ENCODE measurements around the gene EXD2.
"Not testable (repeated sequence)": the region's sequence is repeated elsewhere in the genome, so short reads cannot be mapped to it uniquely, and the experiment has no call there.

The EXD2 gene

DNA sequence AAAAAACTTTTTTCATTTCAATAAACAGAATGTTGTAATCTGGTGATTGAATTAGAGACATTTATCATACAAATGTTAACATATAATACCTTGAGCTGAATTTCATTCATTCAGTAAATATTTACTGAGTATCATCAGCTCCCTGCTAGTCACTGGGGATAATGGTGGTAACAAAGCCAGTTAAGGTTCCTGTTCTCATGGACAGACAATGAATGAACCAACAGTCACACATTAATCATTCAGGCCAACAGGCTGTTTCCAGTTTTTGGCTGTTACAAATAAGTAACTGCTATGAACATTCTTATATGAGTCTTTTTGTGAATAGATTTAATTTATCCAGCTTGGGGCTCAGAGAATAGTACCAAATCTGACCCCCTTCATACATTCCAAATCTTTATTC lies 13.5 kb downstream of the EXD2 start:
- no peak for DNase-seq (ENCODE audit: low read depth)

GRCh38 chr14:69207435-69208041 lies 16.2 kb downstream of the EXD2 start:
- DNase-seq (ENCODE audit: low read depth): no peak

DNA sequence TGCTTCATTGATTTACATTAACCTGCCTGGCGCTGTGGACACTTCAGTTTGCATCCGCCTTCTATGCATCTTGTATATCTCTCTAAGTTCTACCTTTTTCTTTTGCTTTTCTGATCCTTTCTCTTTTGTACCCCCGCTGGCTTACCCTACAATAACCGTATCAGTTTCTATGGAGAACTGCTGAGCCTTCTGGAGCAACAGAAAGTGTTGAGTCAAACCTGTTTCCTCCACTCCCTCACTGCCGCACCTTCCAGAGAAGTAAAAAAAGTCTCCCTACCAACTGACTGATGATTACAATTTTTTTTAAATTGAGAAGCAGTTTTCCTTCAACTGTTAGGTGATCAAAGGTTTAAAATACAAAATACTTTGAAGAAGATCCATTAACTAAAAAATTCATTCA lies 17.4 kb downstream of the EXD2 start:
- DNase-seq (ENCODE audit: low read depth): no peak

GRCh38 chr14:69214393-69214792 lies 23.1 kb downstream of the EXD2 start:
- no peak for DNase-seq (ENCODE audit: low read depth)

DNA sequence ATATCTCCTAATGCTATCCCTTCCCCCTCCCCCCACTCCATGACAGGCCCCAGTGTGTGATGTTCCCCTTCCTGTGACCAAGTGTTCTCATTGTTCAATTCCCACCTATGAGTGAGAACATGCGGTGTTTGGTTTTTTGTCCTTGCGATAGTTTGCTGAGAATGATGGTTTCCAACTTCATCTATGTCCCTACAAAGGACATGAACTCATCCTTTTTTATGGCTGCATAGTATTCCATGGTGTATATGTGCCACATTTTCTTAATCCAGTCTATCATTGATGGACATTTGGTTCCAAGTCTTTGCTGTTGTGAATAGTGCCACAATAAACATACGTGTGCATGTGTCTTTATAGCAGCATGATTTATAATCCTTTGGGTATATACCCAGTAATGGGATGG lies 26.4 kb downstream of the EXD2 start:
- not testable (repeated sequence) for DNase-seq (ENCODE audit: low read depth)

- no peak for DNase-seq (ENCODE audit: low read depth)
Measured at GRCh38 chr14:69224946-69225345, 33.6 kb downstream of the EXD2 start.

DNA sequence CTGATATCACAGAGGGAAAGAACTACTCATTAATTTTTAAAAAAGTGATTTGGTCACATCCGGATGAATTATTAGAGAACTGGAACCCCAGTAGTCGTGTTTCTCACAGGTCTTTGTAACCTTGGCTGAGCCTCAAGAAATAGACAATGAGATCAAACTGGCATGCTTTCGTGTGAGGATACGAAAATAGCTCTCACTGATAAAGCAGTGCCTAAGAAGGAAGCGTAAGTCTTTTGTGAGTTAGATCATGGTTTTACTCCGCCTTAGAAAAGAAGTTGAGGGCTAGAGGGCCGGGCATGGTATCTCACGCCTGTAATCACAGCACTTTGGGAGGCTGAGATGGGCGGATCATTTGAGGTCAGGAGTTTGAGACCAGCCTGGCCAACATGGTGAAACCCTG lies 34.9 kb downstream of the EXD2 start:
- no peak for DNase-seq (ENCODE audit: low read depth)

DNA sequence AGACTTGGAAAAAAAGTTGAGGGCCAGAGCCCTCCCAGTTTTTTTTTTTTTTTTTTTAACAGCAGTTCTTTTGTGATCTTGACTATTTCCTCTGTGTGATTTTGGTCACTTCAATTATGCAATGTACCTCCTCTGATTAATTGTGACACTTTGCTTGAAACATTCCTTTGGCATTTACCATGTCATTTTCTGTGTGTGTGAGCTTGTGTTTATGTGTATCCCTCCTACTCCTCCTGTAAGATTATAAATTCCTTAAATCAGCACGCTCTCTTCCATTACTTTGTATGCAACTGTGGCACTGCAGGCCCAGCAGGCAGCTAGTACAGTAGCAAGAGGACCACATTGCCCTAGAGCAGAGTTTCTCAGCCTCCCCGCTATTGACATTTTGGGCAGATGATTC lies 35.4 kb downstream of the EXD2 start:
- no peak for DNase-seq (ENCODE audit: low read depth)

- DNase-seq (ENCODE audit: low read depth): no peak
Measured at GRCh38 chr14:69231486-69231885, 40.2 kb downstream of the EXD2 start.

DNA sequence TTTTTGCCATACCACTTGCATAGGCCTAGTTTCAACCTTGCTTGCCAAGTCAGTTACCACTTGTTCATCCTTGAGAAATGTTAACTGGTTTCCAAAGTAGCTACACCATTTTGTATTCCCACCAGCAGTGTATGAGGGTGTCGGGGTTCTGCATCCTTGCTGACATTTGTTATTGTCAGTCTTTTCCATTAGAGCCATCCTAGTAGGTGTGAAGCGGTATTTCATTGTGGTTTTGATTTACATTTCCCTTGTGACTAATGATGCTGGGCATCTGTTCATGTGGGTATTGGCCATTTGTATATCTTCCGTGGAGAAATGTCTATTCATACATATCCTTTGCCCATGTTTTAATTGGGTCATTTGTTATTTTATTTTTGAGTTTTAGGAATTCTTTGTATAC lies 41.1 kb downstream of the EXD2 start:
- no peak for DNase-seq (ENCODE audit: low read depth)

DNA sequence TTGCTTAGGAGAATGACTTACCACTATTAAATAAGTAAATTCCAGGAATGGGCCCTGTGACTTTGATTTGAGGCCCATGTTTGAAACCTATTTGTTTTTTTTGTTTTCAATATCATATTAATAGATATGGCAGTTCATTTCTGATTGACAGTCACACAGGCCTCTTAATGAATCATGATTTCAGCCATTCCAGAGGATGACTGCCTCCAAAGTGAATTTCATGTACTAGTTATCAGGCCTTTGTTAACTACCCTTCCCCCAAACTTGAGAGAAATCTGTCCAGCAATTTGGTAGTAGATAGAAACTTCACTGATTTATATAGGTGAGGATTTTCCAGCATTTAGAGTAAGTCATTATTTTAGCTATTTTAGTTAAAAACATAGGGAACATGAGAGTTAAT lies 42.8 kb downstream of the EXD2 start:
- no peak for DNase-seq (ENCODE audit: low read depth)

- DNase-seq (ENCODE audit: low read depth): no peak
Measured at GRCh38 chr14:69235708-69236107, 44.4 kb downstream of the EXD2 start.

DNA sequence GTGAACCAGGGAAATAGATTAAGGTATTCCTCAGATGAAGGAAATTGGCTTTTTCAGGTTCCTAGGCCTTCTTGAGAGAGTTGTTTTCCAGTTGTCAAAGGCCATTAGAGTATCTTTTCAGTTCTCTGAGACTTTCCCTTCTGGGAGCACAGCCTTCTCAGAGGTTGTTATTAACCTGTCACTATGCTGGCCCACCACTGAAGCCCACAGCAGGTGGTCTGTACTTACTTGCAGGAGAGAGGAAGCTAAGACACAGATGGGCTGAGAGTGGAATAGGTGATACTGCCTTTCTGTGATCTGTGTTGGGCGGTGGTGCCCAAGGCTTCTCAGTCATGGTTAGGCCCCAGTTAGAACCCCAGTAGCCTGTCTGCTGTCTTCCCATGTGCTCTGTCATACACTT lies 45.8 kb downstream of the EXD2 start:
- no peak for DNase-seq (ENCODE audit: low read depth)

- DNase-seq (ENCODE audit: low read depth): no peak
Measured at GRCh38 chr14:69237584-69237983, 46.3 kb downstream of the EXD2 start.

- DNase-seq (ENCODE audit: low read depth): no peak
Measured at GRCh38 chr14:69238883-69239282, 47.6 kb downstream of the EXD2 start.

GRCh38 chr14:69240527-69241173 lies 49.4 kb downstream of the EXD2 start:
- no peak for DNase-seq (ENCODE audit: low read depth)

DNA sequence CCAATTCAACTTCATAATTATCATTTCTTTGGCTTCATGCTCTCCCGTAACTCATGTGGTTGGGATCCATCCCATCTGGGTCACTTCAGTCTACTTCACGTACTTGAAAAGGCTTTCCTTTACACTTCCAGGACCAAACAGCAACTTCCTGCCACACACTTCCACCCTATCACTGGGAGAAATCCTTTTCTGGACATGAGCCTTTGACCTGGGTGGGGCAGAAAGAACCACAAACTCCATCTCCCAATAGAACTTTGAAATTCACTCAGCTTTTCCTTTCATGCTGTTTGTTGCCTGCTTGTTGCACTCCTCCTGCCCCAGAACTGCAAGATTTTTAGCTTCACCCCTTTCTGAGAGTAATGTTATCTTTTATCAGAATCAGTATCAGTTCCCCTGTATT lies 50.3 kb downstream of the EXD2 start:
- DNase-seq (ENCODE audit: low read depth): no peak

DNA sequence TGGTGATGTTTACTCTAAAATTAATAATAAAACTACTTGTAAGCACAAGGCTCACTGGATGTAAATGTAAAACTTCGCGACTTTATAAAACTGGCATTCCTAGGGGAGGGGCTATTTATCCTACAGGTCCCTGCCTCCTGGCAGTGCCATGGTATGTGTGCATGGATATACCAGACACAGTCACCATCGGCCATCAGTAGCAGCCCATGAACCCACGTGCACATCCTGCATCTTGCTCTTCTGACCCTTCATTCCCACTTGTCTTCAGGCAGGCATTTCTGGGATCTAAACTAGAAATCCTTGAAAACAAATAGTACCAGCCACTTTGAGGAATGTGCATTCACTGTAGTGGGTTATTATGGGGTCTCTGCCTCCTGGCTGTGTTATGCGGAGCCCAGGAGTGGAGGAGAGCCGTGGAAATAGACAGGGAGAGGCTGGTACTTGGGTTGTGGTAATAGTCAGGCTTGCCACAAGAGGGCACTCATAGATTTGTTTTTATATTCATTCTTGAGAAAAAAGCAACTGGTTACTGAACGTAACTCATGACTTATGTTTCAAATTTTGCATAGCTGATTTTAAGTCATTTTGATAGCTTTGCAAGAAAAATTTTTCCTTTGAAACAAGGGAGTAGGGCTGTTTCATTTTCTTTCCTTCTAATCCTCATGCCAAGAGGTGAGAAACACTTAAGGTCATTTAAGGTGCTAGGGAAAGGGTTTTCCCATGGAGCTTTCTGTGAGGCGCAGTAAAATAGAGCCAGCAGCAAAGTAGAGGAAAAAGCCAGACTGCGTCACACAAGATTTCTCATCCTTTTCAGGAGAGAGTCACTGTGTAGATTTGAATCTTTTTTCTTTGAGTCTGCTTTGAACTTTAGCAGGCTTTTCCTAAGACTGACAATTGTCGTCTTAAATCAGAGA lies 51.3 kb downstream of the EXD2 start:
- no peak for DNase-seq (ENCODE audit: low read depth)

GRCh38 chr14:69244946-69245345 lies 53.6 kb downstream of the EXD2 start:
- DNase-seq (ENCODE audit: low read depth): no peak

- DNase-seq (ENCODE audit: low read depth): no peak
Measured at GRCh38 chr14:69246331-69246730, 55.0 kb downstream of the EXD2 start.

GRCh38 chr14:69247676-69248440 lies 56.6 kb downstream of the EXD2 start:
- no peak for DNase-seq (ENCODE audit: low read depth)

- no peak for DNase-seq (ENCODE audit: low read depth)
Measured at GRCh38 chr14:69249603-69250002, 58.3 kb downstream of the EXD2 start.
